MM.1S (cell line): Measurements from ENCODE around the gene KIAA1549.
"Not testable (repeated sequence)": the region's sequence is repeated elsewhere in the genome, so short reads cannot be mapped to it uniquely, and the experiment has no call there.

Experiments
- DNase-seq: peaks from one replicate; pipeline ENCODE4 v3.0.0-alpha.2; 2015
- H2AFZ ChIP-seq: fragments of 300-600 bp; sonication (generic); 2 replicates; pipeline ENCODE4 v1.6.0; 2016; ENCODE audit warnings: antibody characterized with exemption, low read length
- H3F3A ChIP-seq: fragments of 300-600 bp; sonication (generic); 2 replicates; pipeline ENCODE4 v1.6.1; 2016; ENCODE audit warnings: mild to moderate bottlenecking, antibody characterized with exemption, low read length, moderate library complexity, mixed read lengths; ENCODE audit not compliant: insufficient read depth
- H3K27ac ChIP-seq: fragments of 300-600 bp; sonication (generic); 2 replicates; pipeline ENCODE4 v1.5.1; 2016; ENCODE audit warnings: mild to moderate bottlenecking, low read length
- H3K27me3 ChIP-seq: fragments of 300-600 bp; sonication (generic); replicated peaks from 2 replicates; pipeline ENCODE4 v1.6.0; 2016; ENCODE audit warnings: low read length; ENCODE audit not compliant: insufficient read depth
- H3K36me3 ChIP-seq: fragments of 300-600 bp; sonication (generic); replicated peaks from 2 replicates; pipeline ENCODE4 v1.6.1; 2016; ENCODE audit warnings: mild to moderate bottlenecking, low read length, mixed read lengths; ENCODE audit not compliant: insufficient read depth
- H3K4me1 ChIP-seq: fragments of 300-600 bp; sonication (generic); 2 replicates; pipeline ENCODE4 v1.6.1; 2016; ENCODE audit warnings: low read length, mixed read lengths
- H3K4me2 ChIP-seq: fragments of 300-600 bp; sonication (generic); 2 replicates; pipeline ENCODE4 v1.6.0; 2016; ENCODE audit warnings: low read depth, low read length
- H3K4me3 ChIP-seq: fragments of 300-600 bp; sonication (generic); 2 replicates; pipeline ENCODE4 v1.5.1; 2016; ENCODE audit warnings: low read length, mixed read lengths
- H3K79me2 ChIP-seq: fragments of 300-600 bp; sonication (generic); 2 replicates; pipeline ENCODE4 v1.6.1; 2016; ENCODE audit warnings: mixed run types, low read length, mixed read lengths
- H3K9ac ChIP-seq: fragments of 300-600 bp; sonication (generic); 2 replicates; pipeline ENCODE4 v1.6.1; 2016; ENCODE audit warnings: low read length, mixed read lengths
- H3K9me2 ChIP-seq: fragments of 300-600 bp; sonication (generic); replicated peaks from 2 replicates; pipeline ENCODE4 v1.6.1; 2016; ENCODE audit warnings: mild to moderate bottlenecking, low read length, mixed read lengths; ENCODE audit not compliant: insufficient read depth
- H3K9me3 ChIP-seq: fragments of 300-600 bp; sonication (generic); replicated peaks from 2 replicates; pipeline ENCODE4 v1.6.1; 2016; ENCODE audit warnings: mild to moderate bottlenecking, low read length, mixed read lengths; ENCODE audit not compliant: insufficient read depth
- H4K20me1 ChIP-seq: fragments of 300-600 bp; sonication (generic); 2 replicates; pipeline ENCODE4 v1.6.1; 2016; ENCODE audit warnings: mild to moderate bottlenecking, low read length, moderate library complexity, mixed read lengths; ENCODE audit not compliant: insufficient read depth
- EZH2 ChIP-seq: fragments of 300-600 bp; sonication (generic); optimal IDR thresholded peaks from 2 replicates; pipeline ENCODE3; 2017; ENCODE audit warnings: low read depth, mild to moderate bottlenecking, antibody characterized with exemption, low read length, mixed read lengths
- EZH2phosphoT487 ChIP-seq: fragments of 300-600 bp; sonication (generic); IDR thresholded peaks from 2 replicates; pipeline ENCODE4 v1.6.1; 2018; ENCODE audit warnings: antibody characterized with exemption, low read length
- TF ChIP-seq, protein P1 (sequence below): fragments of 300-600 bp; sonication (generic); IDR thresholded peaks from 2 replicates; pipeline ENCODE4 v1.5.1; 2016; ENCODE audit warnings: antibody characterized with exemption, low read length, mixed read lengths

Gene KIAA1549

DNA sequence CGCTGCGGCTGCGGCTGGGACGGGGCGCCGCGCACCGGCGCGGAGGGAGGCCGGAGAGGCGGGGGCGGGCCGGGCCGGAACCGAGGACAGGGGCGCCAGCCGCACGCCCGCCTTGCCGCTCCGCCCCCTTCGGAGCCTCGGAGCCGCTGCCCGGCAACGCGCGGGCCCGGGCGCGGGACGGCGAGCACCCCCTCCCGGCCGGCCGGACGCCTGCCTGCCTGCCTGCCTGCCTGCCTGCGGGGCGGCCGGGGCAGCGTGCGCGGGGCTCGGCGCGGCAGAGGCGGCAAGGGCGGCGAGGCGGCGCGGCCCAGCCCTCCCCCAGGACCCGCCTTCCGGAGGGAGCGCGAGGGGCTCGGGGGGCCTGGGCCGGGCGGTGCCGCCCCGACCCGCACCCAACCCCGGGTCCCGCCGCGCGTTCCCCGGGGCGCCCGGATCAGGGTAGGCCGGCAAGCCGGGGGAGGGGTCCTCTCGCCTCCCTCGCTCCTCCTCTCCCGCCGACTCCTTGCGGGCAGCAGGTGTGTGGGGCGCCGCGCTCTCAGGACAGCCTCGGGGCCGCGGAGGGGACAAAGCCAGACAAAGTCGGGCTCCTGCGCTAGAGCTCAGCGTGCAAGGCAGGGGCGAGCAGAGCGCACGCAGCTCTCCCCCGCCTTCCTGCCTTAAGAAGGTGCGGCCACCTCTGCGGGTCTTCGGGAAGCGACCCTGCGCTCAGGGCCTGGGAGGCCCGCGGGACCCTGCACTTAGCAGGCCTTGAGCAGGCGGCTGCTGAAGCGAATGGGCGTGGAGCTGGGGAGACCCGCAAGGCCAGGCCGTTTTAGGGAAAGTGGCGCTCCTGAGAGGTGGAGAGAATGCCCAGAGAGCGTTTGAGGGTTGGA is at the start of gene KIAA1549:
Gene KIAA1549 (minus strand): TSS at position 58 of the 872 bp plus-strand sequence. CDS start 120 bp downstream, outside the sequence.
- H3K27ac ChIP-seq = no peak within 1 kb of the TSS
- peak; percentile 87 for DNase-seq

DNA sequence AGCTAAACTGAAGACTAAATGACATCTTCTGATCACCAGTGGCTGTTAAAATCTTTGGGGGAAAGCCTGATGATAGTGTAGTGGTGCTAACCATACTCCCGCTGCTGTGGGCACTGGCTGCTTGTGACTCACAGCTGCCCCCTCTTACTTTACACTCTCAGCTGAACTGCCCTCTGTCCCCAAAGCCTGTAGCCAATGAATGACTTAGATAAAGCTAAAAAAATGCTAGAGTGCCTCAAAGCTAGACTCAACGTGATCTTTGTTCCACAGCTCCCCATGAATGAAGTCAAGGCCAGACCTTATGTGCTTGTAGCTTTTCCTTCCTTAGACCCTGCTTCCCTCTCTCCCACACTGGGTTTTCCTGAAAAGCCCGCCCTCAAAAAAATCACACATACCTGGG is 48.2 kb upstream of the KIAA1549 start:
- Histone ChIP-seq H4K20me1 (no peaks in the 10 kb centered on the region), H3K9me3 (no peaks in the 10 kb centered on the region), H3K4me1 (no peaks in the 10 kb centered on the region), H3K27ac (no peak overlapping the region), H3K9me2 (no peaks in the 10 kb centered on the region), H2AFZ (no peak overlapping the region), H3K9ac (no peak overlapping the region), H3K27me3 (no peaks in the 10 kb centered on the region), H3K79me2 (no peaks in the 10 kb centered on the region), H3K36me3 (no peaks in the 10 kb centered on the region), H3F3A (no peaks in the 10 kb centered on the region), H3K4me2 (no peak overlapping the region), H3K4me3 (no peak overlapping the region)
- TF ChIP-seq, protein P1, sequence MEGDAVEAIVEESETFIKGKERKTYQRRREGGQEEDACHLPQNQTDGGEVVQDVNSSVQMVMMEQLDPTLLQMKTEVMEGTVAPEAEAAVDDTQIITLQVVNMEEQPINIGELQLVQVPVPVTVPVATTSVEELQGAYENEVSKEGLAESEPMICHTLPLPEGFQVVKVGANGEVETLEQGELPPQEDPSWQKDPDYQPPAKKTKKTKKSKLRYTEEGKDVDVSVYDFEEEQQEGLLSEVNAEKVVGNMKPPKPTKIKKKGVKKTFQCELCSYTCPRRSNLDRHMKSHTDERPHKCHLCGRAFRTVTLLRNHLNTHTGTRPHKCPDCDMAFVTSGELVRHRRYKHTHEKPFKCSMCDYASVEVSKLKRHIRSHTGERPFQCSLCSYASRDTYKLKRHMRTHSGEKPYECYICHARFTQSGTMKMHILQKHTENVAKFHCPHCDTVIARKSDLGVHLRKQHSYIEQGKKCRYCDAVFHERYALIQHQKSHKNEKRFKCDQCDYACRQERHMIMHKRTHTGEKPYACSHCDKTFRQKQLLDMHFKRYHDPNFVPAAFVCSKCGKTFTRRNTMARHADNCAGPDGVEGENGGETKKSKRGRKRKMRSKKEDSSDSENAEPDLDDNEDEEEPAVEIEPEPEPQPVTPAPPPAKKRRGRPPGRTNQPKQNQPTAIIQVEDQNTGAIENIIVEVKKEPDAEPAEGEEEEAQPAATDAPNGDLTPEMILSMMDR = no peak
- no peak for TF ChIP-seq EZH2
- TF ChIP-seq EZH2phosphoT487 = no peak
- no peak for DNase-seq

More for the DNA sequence above, at the start of gene KIAA1549:
- Histone ChIP-seq H3K9me2 (no peaks in the 10 kb centered on the region), H2AFZ (peak within 1 kb of the TSS; percentile 87), H3K36me3 (no peaks in the 10 kb centered on the region), H3K9me3 (no peaks in the 10 kb centered on the region), H3K9ac (peak within 1 kb of the TSS; percentile 60; the same call in 1 of the 2 replicates), H3K79me2 (0 out of 2 replicates have a peak, but pooled peaks cover 10% of the 10 kb centered on the region), H3K4me1 (peaks cover 12% of the 10 kb centered on the region), H4K20me1 (no peaks in the 10 kb centered on the region), H3F3A (peaks cover 4% of the 10 kb centered on the region), H3K4me2 (peak within 1 kb of the TSS; percentile 94), H3K4me3 (peak within 1 kb of the TSS; percentile 72), H3K27me3 (no peaks in the 10 kb centered on the region)
- no peak for TF ChIP-seq EZH2

DNA sequence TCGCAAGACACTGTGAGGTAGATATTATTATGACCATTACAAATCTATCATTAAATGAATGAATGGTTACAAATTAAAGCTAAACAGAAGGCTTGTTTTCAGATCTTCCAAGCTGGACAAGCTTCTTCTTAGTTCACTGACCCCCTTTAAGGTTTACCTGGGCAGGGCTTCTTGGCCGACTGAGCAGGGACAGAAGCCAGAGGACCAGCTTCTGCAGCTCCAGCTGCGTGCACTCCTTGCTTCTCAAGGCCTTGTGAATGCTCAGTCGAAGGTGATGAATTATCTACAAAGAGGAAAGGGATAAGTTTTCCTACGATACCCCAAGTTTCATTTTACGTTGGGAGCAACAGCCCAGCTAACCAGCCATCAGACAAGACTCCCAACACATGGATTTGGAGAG is 45.4 kb upstream of the KIAA1549 start:
- Histone ChIP-seq H3K36me3 (no peaks in the 10 kb centered on the region), H3K27me3 (no peaks in the 10 kb centered on the region), H3K9me3 (no peaks in the 10 kb centered on the region), H3F3A (no peaks in the 10 kb centered on the region), H3K4me2 (no peak overlapping the region), H3K79me2 (no peaks in the 10 kb centered on the region), H4K20me1 (no peaks in the 10 kb centered on the region), H3K4me1 (no peaks in the 10 kb centered on the region), H3K9ac (no peak overlapping the region), H3K4me3 (no peak overlapping the region), H3K27ac (no peak overlapping the region), H3K9me2 (no peaks in the 10 kb centered on the region), H2AFZ (no peak overlapping the region)
- DNase-seq = no peak
- TF ChIP-seq, protein P1 = no peak
- no peak for TF ChIP-seq EZH2phosphoT487

DNA sequence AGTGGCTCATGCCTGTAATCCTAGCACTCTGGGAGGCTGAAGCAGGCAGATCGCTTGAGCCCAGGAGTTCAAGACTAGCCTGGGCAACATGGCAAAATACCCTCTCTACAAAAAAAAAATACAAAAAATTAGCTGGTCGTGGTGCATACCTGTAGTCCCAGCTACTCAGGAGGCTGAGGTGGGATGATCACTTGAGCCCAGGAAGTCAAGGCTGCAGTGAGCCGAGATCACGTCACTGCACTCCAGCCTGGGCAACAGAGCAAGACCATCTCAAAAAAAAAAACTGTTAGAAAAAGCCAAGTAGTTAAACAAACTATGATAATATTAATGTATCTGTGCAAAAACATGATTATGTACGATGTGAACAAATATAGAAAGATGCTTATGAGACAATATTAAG is 44.7 kb upstream of the KIAA1549 start:
- not testable (repeated sequence) for H3K36me3 ChIP-seq, H2AFZ ChIP-seq, H3K4me3 ChIP-seq, H3K4me2 ChIP-seq, H3K9ac ChIP-seq, H3K9me3 ChIP-seq, H3K27ac ChIP-seq, H3K4me1 ChIP-seq, H3K9me2 ChIP-seq, H3K27me3 ChIP-seq, H4K20me1 ChIP-seq, DNase-seq, H3K79me2 ChIP-seq, H3F3A ChIP-seq
